GM06990 (cell line): Measurements from ENCODE around the gene FBXO40.

Source experiments
- DNase-seq: peaks from one replicate; pipeline ENCODE4 v3.0.0-alpha.2; 2011; ENCODE audit not compliant: insufficient read length; ENCODE audit errors: extremely low read depth
- H3K27me3 ChIP-seq: replicated peaks from 2 replicates; pipeline ENCODE4 v1.6.0; 2011; ENCODE audit warnings: low read length; ENCODE audit not compliant: control insufficient read depth, insufficient read depth
- H3K36me3 ChIP-seq: 2 replicates; pipeline ENCODE4 v1.5.1; 2011; ENCODE audit warnings: low read length; ENCODE audit not compliant: control insufficient read depth, insufficient read depth
- H3K4me3 ChIP-seq: replicated peaks from 2 replicates; pipeline ENCODE4 v1.5.1; 2011; ENCODE audit warnings: low read depth, mild to moderate bottlenecking, control low read depth, low read length
- TF ChIP-seq, protein P1 (sequence below): IDR thresholded peaks from 2 replicates; pipeline ENCODE4 v1.5.1; 2011; ENCODE audit warnings: low read length, control low read depth, mild to moderate bottlenecking, inconsistent platforms; ENCODE audit not compliant: insufficient read depth, poor library complexity, severe bottlenecking

The FBXO40 gene

GRCh38 chr3:121601212-121601812, 8.1 kb downstream of the FBXO40 start:
- TF ChIP-seq, protein P1, sequence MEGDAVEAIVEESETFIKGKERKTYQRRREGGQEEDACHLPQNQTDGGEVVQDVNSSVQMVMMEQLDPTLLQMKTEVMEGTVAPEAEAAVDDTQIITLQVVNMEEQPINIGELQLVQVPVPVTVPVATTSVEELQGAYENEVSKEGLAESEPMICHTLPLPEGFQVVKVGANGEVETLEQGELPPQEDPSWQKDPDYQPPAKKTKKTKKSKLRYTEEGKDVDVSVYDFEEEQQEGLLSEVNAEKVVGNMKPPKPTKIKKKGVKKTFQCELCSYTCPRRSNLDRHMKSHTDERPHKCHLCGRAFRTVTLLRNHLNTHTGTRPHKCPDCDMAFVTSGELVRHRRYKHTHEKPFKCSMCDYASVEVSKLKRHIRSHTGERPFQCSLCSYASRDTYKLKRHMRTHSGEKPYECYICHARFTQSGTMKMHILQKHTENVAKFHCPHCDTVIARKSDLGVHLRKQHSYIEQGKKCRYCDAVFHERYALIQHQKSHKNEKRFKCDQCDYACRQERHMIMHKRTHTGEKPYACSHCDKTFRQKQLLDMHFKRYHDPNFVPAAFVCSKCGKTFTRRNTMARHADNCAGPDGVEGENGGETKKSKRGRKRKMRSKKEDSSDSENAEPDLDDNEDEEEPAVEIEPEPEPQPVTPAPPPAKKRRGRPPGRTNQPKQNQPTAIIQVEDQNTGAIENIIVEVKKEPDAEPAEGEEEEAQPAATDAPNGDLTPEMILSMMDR = no peak
- DNase-seq = no peak
- Histone ChIP-seq H3K4me3 (no peak overlapping the region), H3K27me3 (no peaks in the 10 kb centered on the region), H3K36me3 (no peaks in the 10 kb centered on the region)

- no peak for DNase-seq
- Histone ChIP-seq H3K27me3 (no peaks in the 10 kb centered on the region), H3K4me3 (no peak overlapping the region), H3K36me3 (no peaks in the 10 kb centered on the region)
- TF ChIP-seq, protein P1 = no peak
These were observed 11.6 kb downstream of the FBXO40 start for GRCh38 chr3:121604759-121605158.

DNA sequence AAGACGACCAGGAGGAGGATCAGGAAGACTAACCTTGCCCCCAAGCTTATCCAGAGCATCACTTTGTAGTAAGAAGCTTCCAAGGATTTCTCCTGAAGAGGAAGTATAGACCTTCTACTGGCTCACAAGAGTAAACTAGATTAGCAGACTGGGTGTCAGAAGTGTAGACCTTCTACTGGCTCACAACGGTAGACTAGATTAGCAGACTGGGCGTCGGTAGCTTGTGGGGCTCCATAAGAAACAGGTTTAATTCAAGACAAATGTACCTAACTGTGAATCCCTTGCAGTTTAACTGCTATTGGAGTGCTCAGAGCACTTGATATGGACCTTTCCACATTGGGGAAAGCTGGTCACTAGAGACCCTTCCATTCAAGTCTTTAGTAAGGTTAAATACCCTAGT, 12.9 kb downstream of the FBXO40 start:
- Histone ChIP-seq H3K27me3 (no peaks in the 10 kb centered on the region), H3K36me3 (no peaks in the 10 kb centered on the region), H3K4me3 (no peak overlapping the region)
- DNase-seq = no peak
- TF ChIP-seq, protein P1 = no peak

DNA sequence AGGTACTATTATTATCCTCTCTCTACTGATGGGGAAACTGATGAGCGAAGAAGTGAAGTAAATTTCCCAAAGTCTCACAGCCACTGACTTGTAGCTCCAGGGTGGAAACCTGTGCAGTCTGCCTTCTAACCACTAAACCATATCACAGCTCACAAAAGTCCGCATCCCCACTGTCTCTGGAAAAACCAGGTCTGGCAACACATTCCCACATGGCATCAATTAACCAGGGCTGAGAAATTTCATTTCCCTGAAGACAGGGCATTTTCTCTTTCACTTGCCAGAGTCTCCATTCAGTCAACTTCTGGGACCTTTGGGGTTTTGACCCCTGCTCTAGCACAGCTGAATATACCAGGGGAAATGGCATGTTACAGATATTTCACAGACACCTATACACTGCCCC, 26.5 kb downstream of the FBXO40 start:
- DNase-seq = no peak
- TF ChIP-seq, protein P1 = no peak
- H3K27me3 ChIP-seq = no peaks in the 10 kb centered on the region; the same call in 1 of the 2 replicates
- no peak overlapping the region for H3K4me3 ChIP-seq
- no peaks in the 10 kb centered on the region for H3K36me3 ChIP-seq

GRCh38 chr3:121621491-121621890, 28.3 kb downstream of the FBXO40 start:
- DNase-seq = no peak
- TF ChIP-seq, protein P1 = no peak
- no peaks in the 10 kb centered on the region for H3K36me3 ChIP-seq
- H3K27me3 ChIP-seq = no peaks in the 10 kb centered on the region; the same call in 1 of the 2 replicates
- H3K4me3 ChIP-seq = no peak overlapping the region
